Right ventricle myocardium inferior (tissue), 1 donor: ENCODE data around the gene PPP2R3C. TPM values are rescaled to one million over a fixed set of nuclear protein-coding genes. Genes with fewer than 3 reads are reported as not detected.
"Not testable (repeated sequence)": the region's sequence is repeated elsewhere in the genome, so short reads cannot be mapped to it uniquely, and the experiment has no call there.

Experiments
- ATAC-seq: fragments of 200-7000 bp; cut with Tn5 transposase; one replicate; pipeline ENCODE4 v1.9.1; 2020; ENCODE audit warnings: mild to moderate bottlenecking, moderate library complexity
- DNase-seq: peaks from one replicate; pipeline ENCODE4 v3.0.0; 2021; ENCODE audit errors: missing footprints
- intact Hi-C: fragments of 100-400 bp; cut with DNase I; formaldehyde crosslinking; loops from one replicate; pipeline ENCODE4 v1.11.0; 2022
- long read RNA-seq: library from polyadenylated mRNA; unstranded; transcript quantifications from one replicate; pipeline ENCODE4 v2.0.0, GENCODE V29; 2021
- total RNA-seq: library from RNA; stranded (reverse); fragmentation: NEBNext Ultra II Directional; extraction: Animal tissue kit (Norgen Biotek cat#: 25700); gene quantifications from one replicate; pipeline ENCODE4 v1.2.1, GENCODE V29; 2021
- donor health status: DM: no; HTN: yes; CAD: no; lungs with severe emphysema.

PPP2R3C gene
- total RNA-seq = 26.8 TPM
- long read RNA-seq, transcript PPP2R3C-201 (13 exons, 1,839 nt) = major isoform, 11 of 14 reads
- long read RNA-seq, partial matches to known transcripts = 2 of 14 reads
- long read RNA-seq, other reads (novel, unspliced or antisense) = 0 of 14 reads

DNA sequence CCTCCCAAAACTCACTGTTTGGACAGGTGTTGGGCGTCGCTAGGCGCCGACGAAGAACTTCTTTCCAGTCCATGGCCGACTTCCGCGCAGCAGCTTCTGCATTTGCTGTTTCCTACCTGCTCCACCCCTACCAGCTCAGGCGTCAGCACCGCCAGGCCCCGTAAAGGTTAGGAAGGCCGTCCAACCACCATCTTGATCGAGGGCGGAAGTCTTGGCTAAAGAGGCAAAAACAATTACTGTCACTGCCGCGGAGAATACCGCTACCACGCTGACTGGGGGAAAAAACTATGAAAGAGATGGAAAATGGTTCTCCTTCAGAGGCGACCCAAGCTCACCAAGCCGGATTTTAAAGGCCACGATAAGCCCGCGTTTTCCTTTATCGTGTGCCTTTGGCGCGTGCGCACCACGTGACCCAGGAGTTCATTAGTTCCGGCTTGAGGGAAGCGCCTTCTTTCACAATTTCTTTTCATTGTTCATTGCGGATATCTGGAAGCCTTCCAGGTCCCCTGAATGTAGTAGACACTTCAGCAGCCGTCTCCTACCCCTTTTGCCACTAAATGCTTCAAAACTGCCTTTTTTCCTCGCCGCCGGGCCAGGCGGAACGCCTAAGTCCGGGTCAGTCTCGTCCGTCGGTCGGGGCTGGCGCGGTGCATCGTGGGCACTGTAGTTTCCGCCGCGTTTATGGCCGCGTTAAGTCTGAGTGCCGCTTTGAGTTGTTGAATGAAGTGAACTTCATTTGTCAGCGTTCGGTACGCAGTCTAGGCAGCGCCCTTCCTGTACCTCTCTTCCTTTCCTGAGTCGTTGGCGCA, at the start of gene PPP2R3C, which contains the start of gene PRORP:
TSS of gene PPP2R3C (minus strand) at position 104 of the 809 bp plus-strand sequence. CDS start at position 73, 31 bp downstream.
TSS of gene PRORP (plus strand) at position 666 of the 809 bp plus-strand sequence. CDS start 694 bp downstream, outside the sequence.
- intact Hi-C loops = loop anchor here (2.0 to 10.0 kb wide), 5 partner anchors 75 to 703 kb away; partner anchors contain the start of genes BAZ1A, BRMS1L, FAM177A1 and NFKBIA
- peak; percentile 97 for ATAC-seq
- DNase-seq = peak; percentile 96

GRCh38 chr14:35167496-35167895, 45.7 kb upstream of the PPP2R3C start:
- ATAC-seq (no peak), DNase-seq (no peak)
- intact Hi-C loops = no loop called here

- intact Hi-C loops = no loop called here
- DNase-seq = no peak
- no peak for ATAC-seq
Measured at GRCh38 chr14:35164849-35165248, 43.1 kb upstream of the PPP2R3C start.

DNA sequence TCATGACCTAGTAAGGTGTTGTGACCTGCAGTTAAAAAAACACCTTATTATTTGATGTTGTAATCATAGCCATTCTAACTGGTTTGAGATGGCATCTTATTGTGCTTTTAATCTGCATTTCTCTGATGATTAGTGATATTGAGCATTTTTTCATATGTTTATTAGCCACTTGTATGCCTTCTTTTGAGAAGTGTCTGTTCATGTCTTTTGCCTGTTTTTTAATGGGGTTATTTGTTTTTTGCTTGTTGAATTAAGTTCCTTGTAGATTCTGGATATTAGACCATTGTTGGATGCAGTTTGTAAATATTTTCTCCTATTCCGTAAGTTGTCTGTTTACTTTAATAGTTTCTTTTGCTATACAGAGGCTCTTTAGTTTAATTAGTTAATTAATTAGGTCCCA, 41.6 kb upstream of the PPP2R3C start:
- DNase-seq = no peak
- no peak for ATAC-seq
- intact Hi-C loops = no loop called here

DNA sequence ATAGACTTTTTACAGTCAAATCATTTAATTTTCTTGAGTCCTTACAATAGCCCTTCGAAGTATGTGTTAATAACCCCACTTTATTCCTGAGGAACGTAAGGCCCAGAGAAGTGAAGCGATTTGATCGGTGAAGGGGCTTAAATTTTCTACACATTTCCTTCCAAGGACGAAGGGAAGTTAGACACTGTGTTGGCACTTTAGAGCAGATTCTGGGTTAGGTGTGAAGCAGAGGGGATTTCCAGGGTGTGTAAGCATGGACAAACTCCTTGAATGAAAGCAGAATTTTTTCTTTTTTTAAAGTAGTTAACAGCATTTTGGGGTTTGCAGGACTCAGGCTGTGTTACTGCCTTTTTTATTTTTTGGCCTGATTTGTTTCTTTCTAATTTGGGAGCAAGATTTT, 39.4 kb upstream of the PPP2R3C start:
- intact Hi-C loops = no loop called here
- no peak for ATAC-seq
- DNase-seq = no peak

DNA sequence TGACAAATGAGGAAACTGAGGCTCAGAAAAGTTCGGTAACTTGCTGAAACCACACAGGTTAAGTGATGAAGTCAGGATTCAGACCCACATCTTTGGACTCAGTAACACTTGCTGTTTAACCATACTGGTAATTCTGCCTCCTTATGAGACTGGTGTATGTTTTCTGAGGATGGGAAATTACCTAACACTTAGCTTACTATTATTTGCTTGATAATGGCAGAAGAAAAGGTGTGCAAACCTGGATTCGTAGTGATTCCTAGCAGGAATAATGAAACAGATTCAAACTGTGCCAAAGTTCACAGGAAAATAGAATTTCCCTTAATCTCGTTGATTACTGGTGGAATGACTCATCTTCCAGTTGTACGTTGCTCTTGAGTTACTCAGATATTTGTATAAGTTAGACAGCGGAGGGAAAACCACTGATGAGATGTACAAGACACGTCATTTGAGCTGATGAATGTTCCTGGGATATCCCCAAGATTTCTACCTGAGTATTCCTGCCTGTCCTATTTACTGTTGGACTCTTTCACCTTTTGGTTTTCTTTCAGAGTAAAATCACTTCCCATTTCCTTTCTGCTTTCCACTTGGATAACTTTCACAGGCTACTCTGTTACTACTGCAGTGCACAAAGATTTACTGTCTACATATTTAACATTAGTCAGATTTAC, 38.1 kb upstream of the PPP2R3C start:
- ATAC-seq (no peak), DNase-seq (no peak)
- intact Hi-C loops = no loop called here

GRCh38 chr14:35158951-35159653, 37.3 kb upstream of the PPP2R3C start:
- no peak for ATAC-seq
- intact Hi-C loops = no loop called here
- DNase-seq = no peak

DNA sequence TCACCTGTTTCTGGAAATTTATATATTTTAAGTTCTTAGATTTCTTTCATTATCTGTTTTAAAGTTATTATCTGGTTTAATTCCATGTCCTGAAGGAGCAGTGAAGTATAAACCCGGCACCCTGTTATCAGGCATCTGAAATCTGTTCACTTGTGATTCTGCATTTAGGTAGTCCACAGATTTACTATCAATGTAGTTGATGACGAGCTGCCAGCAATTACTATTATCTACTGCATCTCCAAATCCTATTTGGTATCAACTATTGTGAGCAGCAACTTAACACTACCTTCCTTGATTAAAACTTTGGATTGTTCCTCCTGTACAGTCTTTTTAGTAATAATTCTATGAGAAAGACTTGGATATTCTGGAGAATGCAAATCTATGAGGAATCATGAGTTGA, 36.7 kb upstream of the PPP2R3C start:
- ATAC-seq = no peak
- intact Hi-C loops = no loop called here

GRCh38 chr14:35155962-35156361, 34.2 kb upstream of the PPP2R3C start:
- ATAC-seq = no peak
- intact Hi-C loops = no loop called here
- DNase-seq = no peak

More for the DNA sequence above, 36.7 kb upstream of the PPP2R3C start:
- DNase-seq = no peak

DNA sequence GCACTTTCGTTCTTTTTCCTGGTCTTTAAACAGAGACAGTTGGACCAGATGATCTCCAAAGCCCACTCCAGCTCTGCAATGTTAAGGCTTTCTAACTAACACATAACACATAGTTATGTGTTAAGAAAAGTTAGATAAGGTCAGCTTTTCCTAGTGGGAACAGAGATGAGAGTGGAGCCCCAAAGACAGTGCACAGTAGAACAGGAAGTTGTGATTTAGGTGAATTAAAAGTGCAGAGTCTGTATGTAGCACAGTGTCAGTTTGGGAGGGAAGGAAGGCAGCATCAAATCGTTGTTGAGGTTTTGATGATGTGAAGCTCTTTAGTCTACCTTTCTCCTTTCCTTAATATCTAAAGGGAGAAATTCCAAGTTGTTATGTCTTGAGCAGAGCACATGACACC, 32.2 kb upstream of the PPP2R3C start:
- DNase-seq (no peak), ATAC-seq (no peak)
- intact Hi-C loops = no loop called here

GRCh38 chr14:35152531-35152930, 30.7 kb upstream of the PPP2R3C start:
- ATAC-seq, intact Hi-C loops, DNase-seq: not testable (repeated sequence)

DNA sequence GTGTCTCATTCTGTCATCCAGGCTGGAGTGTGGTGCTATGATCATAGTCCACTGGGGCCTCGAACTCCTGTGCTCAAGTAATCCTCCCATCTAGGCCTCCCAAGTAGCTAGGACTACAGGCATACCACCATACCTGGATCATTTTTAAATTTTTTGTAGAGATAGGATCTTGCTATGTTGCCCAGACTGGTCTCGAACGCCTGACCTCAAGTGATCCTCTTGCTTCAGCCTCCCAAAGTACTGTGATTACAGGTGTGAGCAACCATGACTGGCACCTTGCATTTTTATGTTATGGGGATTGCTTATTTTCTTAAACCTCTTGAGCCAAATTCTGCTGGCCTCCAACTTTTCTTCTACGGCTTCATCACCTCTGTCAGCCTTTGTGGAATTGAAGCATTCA, 27.4 kb upstream of the PPP2R3C start:
- intact Hi-C loops = loop anchor here (10.0 kb wide), 1 partner anchor 66 kb away; no protein-coding TSS in a partner anchor
- ATAC-seq (no peak), DNase-seq (no peak)

- intact Hi-C loops = loop anchor here (10.0 kb wide), 1 partner anchor 67 kb away; no protein-coding TSS in a partner anchor
- DNase-seq = no peak
- no peak for ATAC-seq
Measured at GRCh38 chr14:35147711-35148110, 25.9 kb upstream of the PPP2R3C start.

DNA sequence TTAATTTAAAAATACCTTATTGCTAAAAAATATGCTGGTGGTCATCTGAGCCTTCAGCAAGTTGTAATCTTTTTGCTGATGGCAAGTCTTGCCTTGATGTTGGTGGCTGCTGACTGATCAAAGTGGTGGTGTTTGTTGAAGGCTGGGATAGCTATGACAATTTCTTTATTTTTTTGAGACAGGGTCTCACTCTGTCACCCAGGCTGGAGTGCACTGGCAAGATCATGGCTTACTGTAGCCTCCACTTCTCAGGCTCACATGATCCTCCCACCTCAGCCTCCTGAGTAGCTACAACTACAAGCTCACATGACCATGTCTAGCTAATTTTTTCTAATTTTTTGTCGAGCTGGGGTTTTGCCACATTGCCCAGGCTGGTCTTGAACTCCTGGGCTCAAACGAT, 25.4 kb upstream of the PPP2R3C start:
- intact Hi-C loops = loop anchor here (10.0 kb wide), 1 partner anchor 68 kb away; no protein-coding TSS in a partner anchor
- ATAC-seq (no peak), DNase-seq (no peak)

- DNase-seq (no peak), ATAC-seq (no peak)
- intact Hi-C loops = loop anchor here (10.0 kb wide), 1 partner anchor 68 kb away; no protein-coding TSS in a partner anchor
Measured at GRCh38 chr14:35146711-35147149, 24.9 kb upstream of the PPP2R3C start.

DNA sequence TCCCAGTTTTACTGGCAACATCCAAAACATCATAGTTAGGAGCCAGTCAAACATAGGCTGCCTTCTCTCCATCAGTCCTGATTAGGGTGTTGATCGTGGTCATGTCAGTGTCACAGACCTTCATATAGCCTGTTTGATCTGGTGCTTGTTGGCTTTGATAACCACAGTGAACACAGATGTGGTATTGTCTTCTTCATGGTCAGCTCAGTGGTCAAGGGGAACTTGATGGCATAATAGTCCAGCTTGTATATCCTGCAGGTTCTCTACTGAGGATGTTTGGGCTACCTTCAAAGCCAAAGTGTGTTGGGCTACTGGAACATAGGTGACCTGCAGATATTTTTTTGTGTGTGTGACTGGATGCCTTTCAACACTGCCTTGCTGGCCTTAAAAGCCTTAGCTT, 22.2 kb upstream of the PPP2R3C start:
- DNase-seq (no peak), ATAC-seq (no peak)
- intact Hi-C loops = loop anchor here (10.0 kb wide), 1 partner anchor 71 kb away; no protein-coding TSS in a partner anchor

- no peak for ATAC-seq
Measured at GRCh38 chr14:35140718-35141581, 19.2 kb upstream of the PPP2R3C start.

GRCh38 chr14:35138585-35138984, 16.8 kb upstream of the PPP2R3C start:
- intact Hi-C loops = no loop called here
- ATAC-seq = no peak
- no peak for DNase-seq

More at GRCh38 chr14:35140718-35141581, 19.2 kb upstream of the PPP2R3C start:
- DNase-seq = no peak
- intact Hi-C loops = loop anchor here (2.0 to 10.0 kb wide), 2 partner anchors 74 to 272 kb away; no protein-coding TSS in a partner anchor
